GM12878 (cell line): ENCODE results near the gene METTL5. TPM values are rescaled to one million over a fixed set of nuclear protein-coding genes. Genes with fewer than 3 reads are reported as not detected.

Experiments
- CHD4 ChIP-seq: fragments of 200-600 bp; sonication (generic); IDR thresholded peaks from 2 replicates; pipeline ENCODE4 v1.6.1; 2016; ENCODE audit warnings: mild to moderate bottlenecking
- ESRRA ChIP-seq: IDR thresholded peaks from 2 replicates; pipeline ENCODE4 v1.6.1; 2012; ENCODE audit warnings: mild to moderate bottlenecking, low read length, improper control_type of control experiment
- GABPA ChIP-seq: IDR thresholded peaks from 2 replicates; pipeline ENCODE4 v1.6.1; 2014; ENCODE audit warnings: antibody characterized with exemption, low read depth, mild to moderate bottlenecking, inconsistent platforms
- IKZF1 ChIP-seq: fragments of 450-650 bp; conservative IDR thresholded peaks from 2 replicates; pipeline ENCODE4 v1.6.1; 2017; ENCODE audit warnings: antibody characterized with exemption, mild to moderate bottlenecking
- KDM1A ChIP-seq: fragments of 200-600 bp; sonication (generic); IDR thresholded peaks from 2 replicates; pipeline ENCODE4 v1.6.1; 2016; ENCODE audit warnings: borderline replicate concordance
- LARP7 ChIP-seq: fragments of 450-650 bp; IDR thresholded peaks from 2 replicates; pipeline ENCODE4 v1.6.1; 2017; ENCODE audit warnings: mild to moderate bottlenecking
- NR2C1 ChIP-seq: fragments of 450-650 bp; IDR thresholded peaks from 2 replicates; pipeline ENCODE4 v1.6.1; 2017; ENCODE audit warnings: antibody characterized with exemption, mild to moderate bottlenecking, moderate library complexity
- POU2F2 ChIP-seq: IDR thresholded peaks from 3 replicates; pipeline ENCODE4 v1.6.1; 2011; ENCODE audit warnings: low read depth, mild to moderate bottlenecking, low read length, borderline replicate concordance
- RAD51 ChIP-seq: fragments of 450-650 bp; IDR thresholded peaks from 2 replicates; pipeline ENCODE4 v1.6.1; 2016; ENCODE audit warnings: moderate library complexity, mild to moderate bottlenecking, inconsistent platforms
- RB1 ChIP-seq: fragments of 450-650 bp; formaldehyde crosslinking; IDR thresholded peaks from 2 replicates; pipeline ENCODE4 v1.6.1; 2017; ENCODE audit warnings: mild to moderate bottlenecking, borderline replicate concordance
- STAT1 ChIP-seq: fragments of 450-650 bp; conservative IDR thresholded peaks from 2 replicates; pipeline ENCODE4 v1.6.1; 2014; ENCODE audit warnings: antibody characterized with exemption, mild to moderate bottlenecking
- SUZ12 ChIP-seq: fragments of 200-600 bp; sonication (generic); IDR thresholded peaks from one replicate; pipeline ENCODE4 v1.6.1; 2018; ENCODE audit warnings: antibody characterized with exemption, mild to moderate bottlenecking; ENCODE audit not compliant: unreplicated experiment
- TARDBP ChIP-seq: IDR thresholded peaks from 2 replicates; pipeline ENCODE4 v1.6.1; 2016; ENCODE audit warnings: borderline replicate concordance
- polyA plus RNA-seq, 11 experiments: library from polyadenylated mRNA; depleted of rRNA in 4 of 11; unstranded in 6 of 11; stranded (reverse) in 5 of 11; fragments of >200 nt; fragmentation: Nextera tagmentation in 4 of 11; fragmentation: Illumina TruSeq in 1 of 11; extraction: Ambion mirVana in 4 of 11; extraction: Trizol in 1 of 11; gene quantifications; 1 replicate in 1 of 11; 2 replicates in 10 of 11; pipeline versions ENCODE4 v1.2.1 to v1.2.3, GENCODE V29; 2011 to 2016; ENCODE audit warnings: inconsistent platforms in 2 of 11, missing spikeins in 2 of 11, low read depth in 1 of 11
- total RNA-seq, 4 experiments: library from RNA; depleted of rRNA in 3 of 4; stranded (reverse); fragments of >200 nt in 3 of 4; fragmentation: Illumina TruSeq in 1 of 4; extraction: Trizol in 1 of 4; gene quantifications; 2 replicates each; pipeline versions ENCODE4 v1.2.1 to v1.2.3, GENCODE V29; 2013 to 2021
- TF ChIP-seq, protein P1 (sequence below): IDR thresholded peaks from 2 replicates; pipeline ENCODE4 v1.6.1; 2012; ENCODE audit warnings: improper control_type of control experiment, low read depth, low read length; ENCODE audit not compliant: insufficient replicate concordance
- TF ChIP-seq, protein P2 (sequence below): fragments of 450-650 bp; IDR thresholded peaks from 2 replicates; pipeline ENCODE4 v1.6.1; 2016; ENCODE audit warnings: mild to moderate bottlenecking, moderate library complexity, borderline replicate concordance
- TF ChIP-seq, protein P3 (sequence below): fragments of 450-650 bp; IDR thresholded peaks from 2 replicates; pipeline ENCODE4 v1.6.1; 2017; ENCODE audit warnings: borderline replicate concordance
- TF ChIP-seq, protein P4 (sequence below): fragments of 450-650 bp; IDR thresholded peaks from 2 replicates; pipeline ENCODE4 v1.6.1; 2016; ENCODE audit warnings: mild to moderate bottlenecking

Gene METTL5
- total and polyA plus RNA-seq, 10 of the 15 experiments (the other 5 are each of a cell fraction or from before 2014, with no cell fraction given) = 55.0 to 204 (median 87.4) TPM

DNA sequence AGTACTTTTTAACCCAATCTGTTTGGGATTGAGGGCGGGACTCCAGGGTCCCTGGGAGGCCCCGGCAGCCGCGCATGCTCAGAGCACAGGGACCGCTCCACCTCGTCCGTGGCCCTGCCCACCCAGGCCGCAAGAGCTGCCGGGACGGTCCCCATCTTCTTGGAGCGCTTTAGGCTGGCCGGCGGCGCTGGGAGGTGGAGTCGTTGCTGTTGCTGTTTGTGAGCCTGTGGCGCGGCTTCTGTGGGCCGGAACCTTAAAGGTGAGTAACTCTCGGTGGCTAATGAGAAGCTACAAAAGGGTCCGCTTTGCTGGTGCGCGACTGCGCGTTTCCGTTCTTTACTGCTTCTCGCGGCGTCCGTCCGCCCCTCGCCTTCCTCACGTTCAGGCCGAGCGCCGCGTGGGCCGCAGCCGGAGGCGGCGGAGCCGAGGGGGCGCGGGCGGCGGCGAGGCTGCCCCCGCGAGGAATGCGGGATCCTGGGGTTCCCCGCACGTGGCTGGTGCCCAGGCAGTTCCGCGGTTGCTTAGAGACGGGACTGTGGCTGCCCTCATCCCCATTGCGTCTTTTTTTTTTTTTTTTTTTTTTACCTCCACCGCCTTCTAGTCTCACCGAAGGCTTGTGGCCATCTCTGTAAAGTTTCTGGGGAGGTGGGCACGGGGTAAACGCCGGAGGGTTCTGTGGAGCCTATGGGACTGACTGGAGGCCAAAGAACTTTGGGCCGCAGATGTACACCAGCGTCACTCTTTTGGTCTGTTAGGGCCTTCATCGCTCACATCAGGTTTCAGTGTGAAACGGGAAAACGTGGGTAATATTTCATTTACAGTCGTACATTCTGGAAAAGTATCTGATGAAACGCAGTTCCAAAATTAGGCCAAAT, 25.8 kb downstream of the METTL5 start, which contains the start of gene SSB (continued):
- TF ChIP-seq, protein P1, sequence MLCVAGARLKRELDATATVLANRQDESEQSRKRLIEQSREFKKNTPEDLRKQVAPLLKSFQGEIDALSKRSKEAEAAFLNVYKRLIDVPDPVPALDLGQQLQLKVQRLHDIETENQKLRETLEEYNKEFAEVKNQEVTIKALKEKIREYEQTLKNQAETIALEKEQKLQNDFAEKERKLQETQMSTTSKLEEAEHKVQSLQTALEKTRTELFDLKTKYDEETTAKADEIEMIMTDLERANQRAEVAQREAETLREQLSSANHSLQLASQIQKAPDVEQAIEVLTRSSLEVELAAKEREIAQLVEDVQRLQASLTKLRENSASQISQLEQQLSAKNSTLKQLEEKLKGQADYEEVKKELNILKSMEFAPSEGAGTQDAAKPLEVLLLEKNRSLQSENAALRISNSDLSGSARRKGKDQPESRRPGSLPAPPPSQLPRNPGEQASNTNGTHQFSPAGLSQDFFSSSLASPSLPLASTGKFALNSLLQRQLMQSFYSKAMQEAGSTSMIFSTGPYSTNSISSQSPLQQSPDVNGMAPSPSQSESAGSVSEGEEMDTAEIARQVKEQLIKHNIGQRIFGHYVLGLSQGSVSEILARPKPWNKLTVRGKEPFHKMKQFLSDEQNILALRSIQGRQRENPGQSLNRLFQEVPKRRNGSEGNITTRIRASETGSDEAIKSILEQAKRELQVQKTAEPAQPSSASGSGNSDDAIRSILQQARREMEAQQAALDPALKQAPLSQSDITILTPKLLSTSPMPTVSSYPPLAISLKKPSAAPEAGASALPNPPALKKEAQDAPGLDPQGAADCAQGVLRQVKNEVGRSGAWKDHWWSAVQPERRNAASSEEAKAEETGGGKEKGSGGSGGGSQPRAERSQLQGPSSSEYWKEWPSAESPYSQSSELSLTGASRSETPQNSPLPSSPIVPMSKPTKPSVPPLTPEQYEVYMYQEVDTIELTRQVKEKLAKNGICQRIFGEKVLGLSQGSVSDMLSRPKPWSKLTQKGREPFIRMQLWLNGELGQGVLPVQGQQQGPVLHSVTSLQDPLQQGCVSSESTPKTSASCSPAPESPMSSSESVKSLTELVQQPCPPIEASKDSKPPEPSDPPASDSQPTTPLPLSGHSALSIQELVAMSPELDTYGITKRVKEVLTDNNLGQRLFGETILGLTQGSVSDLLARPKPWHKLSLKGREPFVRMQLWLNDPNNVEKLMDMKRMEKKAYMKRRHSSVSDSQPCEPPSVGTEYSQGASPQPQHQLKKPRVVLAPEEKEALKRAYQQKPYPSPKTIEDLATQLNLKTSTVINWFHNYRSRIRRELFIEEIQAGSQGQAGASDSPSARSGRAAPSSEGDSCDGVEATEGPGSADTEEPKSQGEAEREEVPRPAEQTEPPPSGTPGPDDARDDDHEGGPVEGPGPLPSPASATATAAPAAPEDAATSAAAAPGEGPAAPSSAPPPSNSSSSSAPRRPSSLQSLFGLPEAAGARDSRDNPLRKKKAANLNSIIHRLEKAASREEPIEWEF = no peak
- TF ChIP-seq IKZF1 = peak; percentile 77
- peak; percentile 78; the same call in 1 of the 2 replicates for TF ChIP-seq RB1
- TF ChIP-seq, protein P2, sequence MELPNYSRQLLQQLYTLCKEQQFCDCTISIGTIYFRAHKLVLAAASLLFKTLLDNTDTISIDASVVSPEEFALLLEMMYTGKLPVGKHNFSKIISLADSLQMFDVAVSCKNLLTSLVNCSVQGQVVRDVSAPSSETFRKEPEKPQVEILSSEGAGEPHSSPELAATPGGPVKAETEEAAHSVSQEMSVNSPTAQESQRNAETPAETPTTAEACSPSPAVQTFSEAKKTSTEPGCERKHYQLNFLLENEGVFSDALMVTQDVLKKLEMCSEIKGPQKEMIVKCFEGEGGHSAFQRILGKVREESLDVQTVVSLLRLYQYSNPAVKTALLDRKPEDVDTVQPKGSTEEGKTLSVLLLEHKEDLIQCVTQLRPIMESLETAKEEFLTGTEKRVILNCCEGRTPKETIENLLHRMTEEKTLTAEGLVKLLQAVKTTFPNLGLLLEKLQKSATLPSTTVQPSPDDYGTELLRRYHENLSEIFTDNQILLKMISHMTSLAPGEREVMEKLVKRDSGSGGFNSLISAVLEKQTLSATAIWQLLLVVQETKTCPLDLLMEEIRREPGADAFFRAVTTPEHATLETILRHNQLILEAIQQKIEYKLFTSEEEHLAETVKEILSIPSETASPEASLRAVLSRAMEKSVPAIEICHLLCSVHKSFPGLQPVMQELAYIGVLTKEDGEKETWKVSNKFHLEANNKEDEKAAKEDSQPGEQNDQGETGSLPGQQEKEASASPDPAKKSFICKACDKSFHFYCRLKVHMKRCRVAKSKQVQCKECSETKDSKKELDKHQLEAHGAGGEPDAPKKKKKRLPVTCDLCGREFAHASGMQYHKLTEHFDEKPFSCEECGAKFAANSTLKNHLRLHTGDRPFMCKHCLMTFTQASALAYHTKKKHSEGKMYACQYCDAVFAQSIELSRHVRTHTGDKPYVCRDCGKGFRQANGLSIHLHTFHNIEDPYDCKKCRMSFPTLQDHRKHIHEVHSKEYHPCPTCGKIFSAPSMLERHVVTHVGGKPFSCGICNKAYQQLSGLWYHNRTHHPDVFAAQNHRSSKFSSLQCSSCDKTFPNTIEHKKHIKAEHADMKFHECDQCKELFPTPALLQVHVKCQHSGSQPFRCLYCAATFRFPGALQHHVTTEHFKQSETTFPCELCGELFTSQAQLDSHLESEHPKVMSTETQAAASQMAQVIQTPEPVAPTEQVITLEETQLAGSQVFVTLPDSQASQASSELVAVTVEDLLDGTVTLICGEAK = peak; percentile 33; the same call in 1 of the 2 replicates
- TF ChIP-seq TARDBP = no peak
- no peak for TF ChIP-seq SUZ12
- no peak for TF ChIP-seq NR2C1
- TF ChIP-seq POU2F2 = no peak; the same call in 2 of the 3 replicates
- TF ChIP-seq KDM1A = no peak
- TF ChIP-seq, protein P3, sequence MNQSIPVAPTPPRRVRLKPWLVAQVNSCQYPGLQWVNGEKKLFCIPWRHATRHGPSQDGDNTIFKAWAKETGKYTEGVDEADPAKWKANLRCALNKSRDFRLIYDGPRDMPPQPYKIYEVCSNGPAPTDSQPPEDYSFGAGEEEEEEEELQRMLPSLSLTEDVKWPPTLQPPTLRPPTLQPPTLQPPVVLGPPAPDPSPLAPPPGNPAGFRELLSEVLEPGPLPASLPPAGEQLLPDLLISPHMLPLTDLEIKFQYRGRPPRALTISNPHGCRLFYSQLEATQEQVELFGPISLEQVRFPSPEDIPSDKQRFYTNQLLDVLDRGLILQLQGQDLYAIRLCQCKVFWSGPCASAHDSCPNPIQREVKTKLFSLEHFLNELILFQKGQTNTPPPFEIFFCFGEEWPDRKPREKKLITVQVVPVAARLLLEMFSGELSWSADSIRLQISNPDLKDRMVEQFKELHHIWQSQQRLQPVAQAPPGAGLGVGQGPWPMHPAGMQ = no peak
- peak; percentile 70 for TF ChIP-seq GABPA
- TF ChIP-seq RAD51 = no peak
- TF ChIP-seq LARP7 = peak; percentile 90
- TF ChIP-seq CHD4 = no peak
- peak; percentile 95 for TF ChIP-seq STAT1
- TF ChIP-seq, protein P4, sequence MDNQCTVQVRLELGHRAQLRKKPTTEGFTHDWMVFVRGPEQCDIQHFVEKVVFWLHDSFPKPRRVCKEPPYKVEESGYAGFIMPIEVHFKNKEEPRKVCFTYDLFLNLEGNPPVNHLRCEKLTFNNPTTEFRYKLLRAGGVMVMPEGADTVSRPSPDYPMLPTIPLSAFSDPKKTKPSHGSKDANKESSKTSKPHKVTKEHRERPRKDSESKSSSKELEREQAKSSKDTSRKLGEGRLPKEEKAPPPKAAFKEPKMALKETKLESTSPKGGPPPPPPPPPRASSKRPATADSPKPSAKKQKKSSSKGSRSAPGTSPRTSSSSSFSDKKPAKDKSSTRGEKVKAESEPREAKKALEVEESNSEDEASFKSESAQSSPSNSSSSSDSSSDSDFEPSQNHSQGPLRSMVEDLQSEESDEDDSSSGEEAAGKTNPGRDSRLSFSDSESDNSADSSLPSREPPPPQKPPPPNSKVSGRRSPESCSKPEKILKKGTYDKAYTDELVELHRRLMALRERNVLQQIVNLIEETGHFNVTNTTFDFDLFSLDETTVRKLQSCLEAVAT = no peak
- TF ChIP-seq ESRRA = no peak
